ENCODE data around the gene TBP.
"Not testable (repeated sequence)": the region's sequence is repeated elsewhere in the genome, so short reads cannot be mapped to it uniquely, and the experiment has no call there.

Gene TBP

GRCh38 chr6:170612256-170612804, 58.2 kb downstream of the TBP start:
- not testable (repeated sequence) for DNase-seq

- DNase-seq: not testable (repeated sequence)
Observed at GRCh38 chr6:170616020-170616554, 61.9 kb downstream of the TBP start.

All from activated CD4-positive, alpha-beta T cell treated with anti-CD3 and anti-CD28 coated beads, Interleukin-2, Interleukin-6, amounts not matched to agents 100 ng/mL and 50 ng/mL, durations not matched to agents 16 hours and 8 hours (primary cell).